Astrocyte of the cerebellum (primary cell): ENCODE results near the gene TELO2.

Source experiments
- DNase-seq: peaks from one replicate; pipeline ENCODE4 v3.0.0-alpha.2; 2011; ENCODE audit warnings: low read depth
- H3K4me3 ChIP-seq: 2 replicates; pipeline ENCODE4 v1.5.1; 2011; ENCODE audit warnings: mild to moderate bottlenecking, low read depth, low read length, moderate library complexity
- in situ Hi-C: cut with HindIII; loops from 2 replicates; pipeline ENCODE4 v1.10.0; 2017; ENCODE audit warnings: low sequenced_read_pairs
- TF ChIP-seq, protein P1 (sequence below): IDR thresholded peaks from 2 replicates; pipeline ENCODE4 v1.5.1; 2012; ENCODE audit warnings: low read length, low read depth, moderate library complexity, mild to moderate bottlenecking; ENCODE audit errors: missing control alignments

TELO2 gene

DNA sequence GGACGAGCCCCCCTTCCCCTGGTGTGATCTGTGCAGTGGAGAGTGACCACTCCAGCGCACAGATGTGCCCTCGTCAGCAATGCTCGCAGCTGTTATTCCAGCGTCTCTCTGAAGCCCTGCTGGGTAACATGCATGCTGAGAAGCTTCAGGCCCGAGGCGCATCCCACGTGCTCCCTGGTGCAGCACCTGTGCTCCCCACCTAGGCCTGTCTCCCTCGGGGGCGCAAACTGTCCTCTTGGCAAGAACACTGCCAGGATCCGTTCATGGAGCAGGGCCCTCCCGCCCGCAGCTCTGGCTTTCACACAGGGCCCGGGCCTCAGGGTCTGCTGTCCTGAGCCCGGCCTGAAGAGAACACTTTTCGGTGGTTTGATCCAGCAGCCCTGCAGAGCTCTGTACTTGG, 53.3 kb downstream of the TELO2 start:
- DNase-seq, result no peak
- in situ Hi-C loops, result no loop called here
- no peak overlapping the region for H3K4me3 ChIP-seq
- TF ChIP-seq, protein P1, sequence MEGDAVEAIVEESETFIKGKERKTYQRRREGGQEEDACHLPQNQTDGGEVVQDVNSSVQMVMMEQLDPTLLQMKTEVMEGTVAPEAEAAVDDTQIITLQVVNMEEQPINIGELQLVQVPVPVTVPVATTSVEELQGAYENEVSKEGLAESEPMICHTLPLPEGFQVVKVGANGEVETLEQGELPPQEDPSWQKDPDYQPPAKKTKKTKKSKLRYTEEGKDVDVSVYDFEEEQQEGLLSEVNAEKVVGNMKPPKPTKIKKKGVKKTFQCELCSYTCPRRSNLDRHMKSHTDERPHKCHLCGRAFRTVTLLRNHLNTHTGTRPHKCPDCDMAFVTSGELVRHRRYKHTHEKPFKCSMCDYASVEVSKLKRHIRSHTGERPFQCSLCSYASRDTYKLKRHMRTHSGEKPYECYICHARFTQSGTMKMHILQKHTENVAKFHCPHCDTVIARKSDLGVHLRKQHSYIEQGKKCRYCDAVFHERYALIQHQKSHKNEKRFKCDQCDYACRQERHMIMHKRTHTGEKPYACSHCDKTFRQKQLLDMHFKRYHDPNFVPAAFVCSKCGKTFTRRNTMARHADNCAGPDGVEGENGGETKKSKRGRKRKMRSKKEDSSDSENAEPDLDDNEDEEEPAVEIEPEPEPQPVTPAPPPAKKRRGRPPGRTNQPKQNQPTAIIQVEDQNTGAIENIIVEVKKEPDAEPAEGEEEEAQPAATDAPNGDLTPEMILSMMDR, result no peak

DNA sequence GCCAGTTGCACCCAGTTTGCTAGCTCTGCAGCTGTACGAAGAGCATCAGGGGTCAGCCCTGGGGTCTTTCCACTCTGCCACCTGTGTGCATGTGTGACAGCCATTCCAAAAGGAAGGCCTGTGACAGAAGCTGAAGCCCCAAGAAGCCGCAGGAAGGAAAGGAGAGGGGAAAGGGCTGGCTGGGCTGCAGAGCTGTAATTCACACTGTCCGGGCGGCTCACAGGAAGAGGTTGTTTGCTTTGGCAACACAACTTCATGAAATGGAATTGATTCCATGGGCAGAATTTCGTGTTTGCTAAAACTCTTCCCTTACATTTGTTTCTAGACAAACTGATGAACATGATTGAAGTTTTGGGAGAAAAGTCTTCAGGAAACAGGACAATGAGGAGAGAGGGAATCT, 55.1 kb downstream of the TELO2 start:
- TF ChIP-seq, protein P1, result no peak
- no peak overlapping the region for H3K4me3 ChIP-seq
- no peak for DNase-seq
- in situ Hi-C loops, result no loop called here

DNA sequence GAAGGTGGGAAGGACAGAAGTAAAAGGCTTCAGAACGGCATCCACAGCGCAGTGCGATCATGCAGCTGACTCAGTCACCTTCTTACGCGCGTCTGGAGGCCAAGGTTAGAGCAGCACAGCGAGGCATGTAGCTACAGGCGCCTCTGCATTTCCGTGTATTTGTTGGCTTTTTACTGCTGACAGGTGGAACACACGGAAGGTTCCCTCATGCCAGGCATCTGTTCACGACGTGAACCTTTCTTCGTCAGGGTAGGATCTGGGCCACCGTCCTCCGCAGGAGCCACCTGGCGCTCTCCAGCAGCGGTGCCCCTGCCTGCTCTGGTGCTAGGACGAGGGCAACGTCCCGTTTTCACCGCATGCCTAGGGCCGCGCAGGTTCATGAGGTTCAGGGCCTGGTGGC, 55.6 kb downstream of the TELO2 start:
- no peak for DNase-seq
- H3K4me3 ChIP-seq, result no peak overlapping the region
- in situ Hi-C loops, result no loop called here
- TF ChIP-seq, protein P1, result no peak

DNA sequence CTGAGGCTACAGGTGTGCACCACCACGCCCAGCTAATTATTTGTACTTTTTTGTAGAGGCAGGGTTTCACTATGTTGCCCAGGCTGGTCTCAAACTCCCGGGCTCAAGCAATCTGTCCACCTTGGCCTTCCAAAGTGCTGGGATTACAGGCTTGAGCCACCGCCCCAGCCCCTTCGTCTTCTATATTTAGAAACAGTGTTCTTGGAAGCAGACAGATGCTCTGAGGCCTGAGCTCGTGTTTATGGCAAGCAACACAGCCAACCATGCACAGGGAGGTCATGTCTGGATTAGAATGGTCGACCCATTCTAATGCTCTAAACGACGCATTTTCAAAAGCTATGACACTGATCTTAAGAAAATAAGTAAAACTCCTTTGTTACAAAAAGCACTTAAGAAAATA, 56.9 kb downstream of the TELO2 start:
- in situ Hi-C loops, result no loop called here
- DNase-seq, result no peak
- TF ChIP-seq, protein P1, result no peak
- no peak overlapping the region for H3K4me3 ChIP-seq

DNA sequence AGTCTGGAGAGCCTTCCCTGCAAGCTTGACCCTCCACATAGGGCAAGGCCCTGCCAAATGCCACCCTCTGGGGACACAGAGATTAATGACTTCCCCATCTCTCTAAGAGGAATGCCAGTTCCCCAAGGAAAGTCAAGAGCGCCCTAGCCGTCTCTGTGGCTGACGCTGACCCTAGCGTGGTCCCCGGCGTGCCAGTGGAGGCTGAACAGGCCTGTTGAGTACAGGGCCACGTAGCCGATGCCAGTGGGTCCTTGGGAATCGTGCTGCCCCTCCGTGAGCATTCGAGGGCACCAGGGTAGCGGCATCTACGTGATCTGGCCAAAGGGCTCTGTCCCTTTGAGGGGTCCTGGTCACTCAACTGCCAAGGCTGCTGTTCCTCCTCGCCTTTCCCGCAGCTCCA, 57.5 kb downstream of the TELO2 start:
- in situ Hi-C loops, result no loop called here
- H3K4me3 ChIP-seq, result no peak overlapping the region
- TF ChIP-seq, protein P1, result no peak
- DNase-seq, result no peak

DNA sequence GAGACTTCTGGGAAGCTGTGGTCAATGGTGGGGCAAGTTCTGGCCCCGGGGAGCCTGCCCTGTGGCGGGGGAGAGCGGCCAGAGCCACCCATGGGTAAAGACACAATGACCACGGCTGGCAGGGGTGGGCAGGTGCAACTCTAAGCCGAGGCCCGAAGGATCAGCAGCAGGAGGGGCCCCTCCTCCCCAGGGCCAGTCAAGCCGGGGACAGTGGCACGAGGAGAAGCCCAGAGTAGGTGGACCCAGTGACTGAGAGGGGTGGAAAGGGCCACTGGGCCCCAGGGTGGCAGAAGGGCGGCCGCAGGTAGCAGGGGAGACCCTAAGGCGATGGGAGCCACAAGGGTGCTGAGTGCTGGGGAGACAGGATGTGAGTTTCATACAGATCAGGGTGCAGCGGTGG, 58.0 kb downstream of the TELO2 start:
- DNase-seq, result no peak
- TF ChIP-seq, protein P1, result no peak
- in situ Hi-C loops, result no loop called here
- no peak overlapping the region for H3K4me3 ChIP-seq

DNA sequence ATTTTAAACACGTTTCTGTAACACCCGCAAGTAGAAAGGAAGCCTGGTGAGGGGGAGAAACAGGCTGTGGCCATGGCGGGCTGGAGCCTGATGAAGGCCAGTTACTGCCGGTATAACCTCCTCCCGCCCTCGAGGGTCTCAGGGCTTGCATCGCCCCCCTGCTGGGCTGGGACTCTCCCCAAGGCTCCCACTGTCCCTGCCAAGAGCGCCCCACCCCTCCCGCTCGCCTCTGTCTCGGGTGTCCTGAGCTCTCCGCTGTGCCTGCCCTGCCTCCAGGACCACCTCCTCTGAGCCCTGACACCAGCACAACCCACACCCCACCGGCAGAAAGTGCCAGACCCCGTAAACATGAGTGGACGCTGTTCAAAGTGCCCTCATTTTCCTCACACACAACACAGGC, 59.0 kb downstream of the TELO2 start:
- TF ChIP-seq, protein P1, result no peak
- in situ Hi-C loops, result no loop called here
- no peak overlapping the region for H3K4me3 ChIP-seq
- no peak for DNase-seq
